ENCODE data around the gene CFAP65.

CFAP65 gene, protein sequence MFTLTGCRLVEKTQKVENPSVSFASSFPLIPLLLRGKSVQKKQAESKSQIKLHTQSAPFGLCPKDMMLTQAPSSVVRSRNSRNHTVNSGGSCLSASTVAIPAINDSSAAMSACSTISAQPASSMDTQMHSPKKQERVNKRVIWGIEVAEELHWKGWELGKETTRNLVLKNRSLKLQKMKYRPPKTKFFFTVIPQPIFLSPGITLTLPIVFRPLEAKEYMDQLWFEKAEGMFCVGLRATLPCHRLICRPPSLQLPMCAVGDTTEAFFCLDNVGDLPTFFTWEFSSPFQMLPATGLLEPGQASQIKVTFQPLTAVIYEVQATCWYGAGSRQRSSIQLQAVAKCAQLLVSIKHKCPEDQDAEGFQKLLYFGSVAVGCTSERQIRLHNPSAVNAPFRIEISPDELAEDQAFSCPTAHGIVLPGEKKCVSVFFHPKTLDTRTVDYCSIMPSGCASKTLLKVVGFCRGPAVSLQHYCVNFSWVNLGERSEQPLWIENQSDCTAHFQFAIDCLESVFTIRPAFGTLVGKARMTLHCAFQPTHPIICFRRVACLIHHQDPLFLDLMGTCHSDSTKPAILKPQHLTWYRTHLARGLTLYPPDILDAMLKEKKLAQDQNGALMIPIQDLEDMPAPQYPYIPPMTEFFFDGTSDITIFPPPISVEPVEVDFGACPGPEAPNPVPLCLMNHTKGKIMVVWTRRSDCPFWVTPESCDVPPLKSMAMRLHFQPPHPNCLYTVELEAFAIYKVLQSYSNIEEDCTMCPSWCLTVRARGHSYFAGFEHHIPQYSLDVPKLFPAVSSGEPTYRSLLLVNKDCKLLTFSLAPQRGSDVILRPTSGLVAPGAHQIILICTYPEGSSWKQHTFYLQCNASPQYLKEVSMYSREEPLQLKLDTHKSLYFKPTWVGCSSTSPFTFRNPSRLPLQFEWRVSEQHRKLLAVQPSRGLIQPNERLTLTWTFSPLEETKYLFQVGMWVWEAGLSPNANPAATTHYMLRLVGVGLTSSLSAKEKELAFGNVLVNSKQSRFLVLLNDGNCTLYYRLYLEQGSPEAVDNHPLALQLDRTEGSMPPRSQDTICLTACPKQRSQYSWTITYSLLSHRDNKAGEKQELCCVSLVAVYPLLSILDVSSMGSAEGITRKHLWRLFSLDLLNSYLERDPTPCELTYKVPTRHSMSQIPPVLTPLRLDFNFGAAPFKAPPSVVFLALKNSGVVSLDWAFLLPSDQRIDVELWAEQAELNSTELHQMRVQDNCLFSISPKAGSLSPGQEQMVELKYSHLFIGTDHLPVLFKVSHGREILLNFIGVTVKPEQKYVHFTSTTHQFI (N-terminal part only)

GRCh38 chr2:219041252-219041651, at the start of gene CFAP65:
CFAP65 (minus strand) TSS chr2:219041516; CDS start chr2:219039048, 2,468 bp downstream.
- DNase-seq = peak in 1 of 2 experiments; percentile 16
- TF ChIP-seq POLR2A (IDR thresholded peaks at IDR 0.05; ENCODE audit: low read length) = no peak
- no peak for TF ChIP-seq GATA1 (IDR thresholded peaks at IDR 0.05; ENCODE audit: low read depth, low read length)

DNA sequence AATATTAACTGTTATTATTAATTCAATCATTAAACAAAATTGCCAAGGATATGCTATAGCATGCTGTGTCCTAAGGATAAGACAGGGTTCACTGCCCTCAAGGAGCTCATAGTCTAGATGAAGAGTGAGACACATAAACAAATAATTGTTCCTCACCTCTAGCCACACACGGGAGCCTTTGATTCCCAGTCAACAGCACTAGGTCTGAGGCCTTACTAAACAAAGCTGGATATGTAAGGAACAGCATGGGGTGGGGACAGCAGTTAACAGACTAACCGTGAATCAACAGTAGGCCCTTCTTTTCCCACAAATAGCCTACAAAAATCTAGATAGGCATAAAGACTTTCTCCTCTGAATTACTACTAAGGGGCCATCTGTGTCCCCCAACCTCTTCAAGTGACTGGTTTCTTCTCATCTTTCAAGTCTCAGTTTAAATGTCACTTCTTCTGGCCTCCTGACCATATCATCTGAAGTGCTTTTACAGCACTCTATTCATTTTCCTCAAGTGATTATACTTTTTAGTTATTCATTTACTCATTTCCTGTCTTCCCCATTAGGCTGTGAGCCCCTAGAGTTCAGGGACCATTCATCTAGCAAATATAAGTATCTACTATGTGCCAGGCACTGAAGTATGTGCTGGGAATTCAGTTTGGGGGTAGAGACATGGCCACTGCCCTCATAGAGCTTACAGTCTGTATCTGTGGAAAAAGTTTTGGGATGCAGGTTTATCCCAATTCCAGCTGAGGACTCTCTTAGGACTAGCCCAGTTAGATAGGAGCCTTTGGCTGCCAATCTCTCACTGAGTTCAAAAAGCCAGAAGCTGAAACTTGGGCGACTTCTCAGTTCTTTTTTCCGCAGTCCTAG, 49.4 kb upstream of the CFAP65 start:
- TF ChIP-seq GATA1 (IDR thresholded peaks at IDR 0.05; ENCODE audit: low read depth, low read length) (no peak), POLR2A (IDR thresholded peaks at IDR 0.05; ENCODE audit: low read length) (no peak)
- DNase-seq = no peak

- TF ChIP-seq GATA1 (IDR thresholded peaks at IDR 0.05; ENCODE audit: low read depth, low read length) (no peak), POLR2A (IDR thresholded peaks at IDR 0.05; ENCODE audit: low read length) (no peak)
Observed at GRCh38 chr2:219089330-219089729, 48.0 kb upstream of the CFAP65 start.

GRCh38 chr2:219087848-219088247, 46.5 kb upstream of the CFAP65 start:
- no peak for DNase-seq

More at GRCh38 chr2:219089330-219089729, 48.0 kb upstream of the CFAP65 start:
- no peak for DNase-seq

DNA sequence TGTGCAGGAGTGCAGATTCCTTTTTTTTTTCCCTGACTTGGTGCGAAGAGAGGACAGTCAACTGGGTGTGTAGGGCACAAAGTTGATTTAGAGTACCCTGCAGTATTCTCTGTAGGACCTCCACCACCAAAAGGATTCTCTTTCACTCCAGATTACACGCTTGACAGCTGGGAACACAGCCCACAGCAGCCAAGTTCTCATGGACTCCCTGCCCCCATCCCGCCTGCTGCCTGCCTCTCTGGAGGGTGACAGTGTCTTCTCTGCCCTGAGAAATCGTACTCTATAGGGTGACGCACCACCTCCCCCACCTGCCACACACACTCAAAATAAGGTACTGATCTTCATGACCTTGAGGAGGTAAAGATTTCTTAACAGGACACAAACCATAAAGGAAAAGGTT, 46.0 kb upstream of the CFAP65 start:
- no peak for DNase-seq
- TF ChIP-seq POLR2A (IDR thresholded peaks at IDR 0.05; ENCODE audit: low read length) = no peak
- no peak for TF ChIP-seq GATA1 (IDR thresholded peaks at IDR 0.05; ENCODE audit: low read depth, low read length)

More at GRCh38 chr2:219087848-219088247, 46.5 kb upstream of the CFAP65 start:
- TF ChIP-seq POLR2A (IDR thresholded peaks at IDR 0.05; ENCODE audit: low read length) (no peak), GATA1 (IDR thresholded peaks at IDR 0.05; ENCODE audit: low read depth, low read length) (no peak)

- TF ChIP-seq GATA1 (IDR thresholded peaks at IDR 0.05; ENCODE audit: low read depth, low read length) = no peak
- no peak for TF ChIP-seq POLR2A (IDR thresholded peaks at IDR 0.05; ENCODE audit: low read length)
- no peak for DNase-seq
Observed at GRCh38 chr2:219086196-219086595, 44.9 kb upstream of the CFAP65 start.

GRCh38 chr2:219084791-219085190, 43.5 kb upstream of the CFAP65 start:
- no peak for TF ChIP-seq POLR2A (IDR thresholded peaks at IDR 0.05; ENCODE audit: low read length)
- no peak for TF ChIP-seq GATA1 (IDR thresholded peaks at IDR 0.05; ENCODE audit: low read depth, low read length)
- no peak for DNase-seq

GRCh38 chr2:219082332-219082958, 41.1 kb upstream of the CFAP65 start:
- no peak for TF ChIP-seq POLR2A (IDR thresholded peaks at IDR 0.05; ENCODE audit: low read length)
- no peak for DNase-seq

- no peak for TF ChIP-seq GATA1 (IDR thresholded peaks at IDR 0.05; ENCODE audit: low read depth, low read length)
- no peak for TF ChIP-seq POLR2A (IDR thresholded peaks at IDR 0.05; ENCODE audit: low read length)
- DNase-seq = no peak
Observed at GRCh38 chr2:219081701-219082331, 40.5 kb upstream of the CFAP65 start.

- TF ChIP-seq POLR2A (IDR thresholded peaks at IDR 0.05; ENCODE audit: low read length) (no peak), GATA1 (IDR thresholded peaks at IDR 0.05; ENCODE audit: low read depth, low read length) (no peak)
- no peak for DNase-seq
Observed at GRCh38 chr2:219081096-219081495, 39.8 kb upstream of the CFAP65 start.

DNA sequence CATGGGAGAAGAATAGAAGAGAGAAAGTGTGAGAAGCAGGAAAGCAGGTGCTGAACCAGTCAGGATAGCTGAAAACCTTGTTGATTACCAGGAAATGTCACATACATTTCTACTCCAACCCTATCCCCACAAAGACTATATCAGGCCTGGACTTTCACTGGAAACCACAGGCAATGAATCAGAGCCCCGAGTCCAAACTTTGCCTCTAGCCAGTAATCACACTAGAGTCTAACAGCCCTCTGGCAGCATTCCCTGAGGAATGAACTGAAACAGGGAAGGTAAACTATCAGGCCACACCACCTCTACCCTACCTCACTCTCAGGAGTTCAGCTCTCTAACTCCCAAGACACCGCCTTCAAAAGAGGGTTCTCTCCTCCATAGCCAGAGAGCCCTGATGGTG, 38.1 kb upstream of the CFAP65 start:
- TF ChIP-seq GATA1 (IDR thresholded peaks at IDR 0.05; ENCODE audit: low read depth, low read length) (no peak), POLR2A (IDR thresholded peaks at IDR 0.05; ENCODE audit: low read length) (no peak)
- DNase-seq = no peak

GRCh38 chr2:219078951-219079350, 37.6 kb upstream of the CFAP65 start:
- TF ChIP-seq POLR2A (IDR thresholded peaks at IDR 0.05; ENCODE audit: low read length) = no peak
- DNase-seq = no peak

Data from erythroblast (primary cell).